Loucy (cell line): ENCODE data around the gene JAG1.

Experiments
- H2AFZ ChIP-seq: fragments of 200-600 bp; sonication (generic); 2 replicates; pipeline ENCODE4 v1.6.0; 2016; ENCODE audit warnings: antibody characterized with exemption, mild to moderate bottlenecking, low read length, moderate library complexity
- H3F3A ChIP-seq: fragments of 200-600 bp; 2 replicates; pipeline ENCODE4 v1.6.0; 2016; ENCODE audit warnings: antibody characterized with exemption, low read depth, mild to moderate bottlenecking
- H3K27me3 ChIP-seq: fragments of 200-600 bp; sonication (generic); 2 replicates; pipeline ENCODE4 v1.6.1; 2014; ENCODE audit warnings: low read length, mild to moderate bottlenecking; ENCODE audit not compliant: insufficient read depth, poor library complexity, severe bottlenecking
- H3K36me3 ChIP-seq: fragments of 200-600 bp; sonication (generic); 2 replicates; pipeline ENCODE4 v1.6.1; 2016; ENCODE audit warnings: low read length; ENCODE audit not compliant: insufficient read depth
- H3K4me1 ChIP-seq: fragments of 200-600 bp; sonication (generic); 2 replicates; pipeline ENCODE4 v1.5.1; 2014; ENCODE audit warnings: low read length, mild to moderate bottlenecking; ENCODE audit not compliant: insufficient read depth, poor library complexity, severe bottlenecking
- H3K4me2 ChIP-seq: fragments of 200-600 bp; sonication (generic); 2 replicates; pipeline ENCODE4 v1.6.0; 2014; ENCODE audit warnings: antibody characterized with exemption, low read length, low read depth, mild to moderate bottlenecking; ENCODE audit not compliant: poor library complexity, severe bottlenecking
- H3K4me3 ChIP-seq: fragments of 200-600 bp; sonication (generic); 2 replicates; pipeline ENCODE4 v1.5.1; 2014; ENCODE audit warnings: low read length, mild to moderate bottlenecking, mixed read lengths; ENCODE audit not compliant: poor library complexity, severe bottlenecking
- H3K79me2 ChIP-seq: fragments of 200-600 bp; sonication (generic); 2 replicates; pipeline ENCODE4 v1.6.1; 2014; ENCODE audit warnings: low read length; ENCODE audit not compliant: insufficient read depth
- H3K9ac ChIP-seq: fragments of 200-600 bp; sonication (generic); 2 replicates; pipeline ENCODE4 v1.6.0; 2014; ENCODE audit warnings: mild to moderate bottlenecking, low read depth, low read length, moderate library complexity; ENCODE audit not compliant: poor library complexity, severe bottlenecking
- H3K9me2 ChIP-seq: fragments of 200-600 bp; sonication (generic); replicated peaks from 2 replicates; pipeline ENCODE4 v1.6.1; 2016; ENCODE audit warnings: low read depth, low read length, mixed read lengths
- H3K9me3 ChIP-seq: fragments of 200-600 bp; sonication (generic); 2 replicates; pipeline ENCODE4 v1.6.1; 2014; ENCODE audit warnings: mild to moderate bottlenecking, antibody characterized with exemption, low read length, low read depth; ENCODE audit not compliant: insufficient read depth
- H4K20me1 ChIP-seq: fragments of 200-600 bp; sonication (generic); 2 replicates; pipeline ENCODE4 v1.6.0; 2014; ENCODE audit warnings: antibody characterized with exemption, low read length, mild to moderate bottlenecking; ENCODE audit not compliant: insufficient read depth, poor library complexity, severe bottlenecking
- EZH2phosphoT487 ChIP-seq: fragments of 200-600 bp; IDR thresholded peaks from 2 replicates; pipeline ENCODE4 v1.6.1; 2018; ENCODE audit warnings: antibody characterized with exemption, mild to moderate bottlenecking, moderate library complexity, borderline replicate concordance
- TF ChIP-seq, protein P1 (sequence below): fragments of 200-600 bp; sonication (generic); conservative IDR thresholded peaks from 2 replicates; pipeline ENCODE4 v1.5.1; 2014; ENCODE audit warnings: mild to moderate bottlenecking, antibody characterized with exemption, low read length

JAG1 gene

DNA sequence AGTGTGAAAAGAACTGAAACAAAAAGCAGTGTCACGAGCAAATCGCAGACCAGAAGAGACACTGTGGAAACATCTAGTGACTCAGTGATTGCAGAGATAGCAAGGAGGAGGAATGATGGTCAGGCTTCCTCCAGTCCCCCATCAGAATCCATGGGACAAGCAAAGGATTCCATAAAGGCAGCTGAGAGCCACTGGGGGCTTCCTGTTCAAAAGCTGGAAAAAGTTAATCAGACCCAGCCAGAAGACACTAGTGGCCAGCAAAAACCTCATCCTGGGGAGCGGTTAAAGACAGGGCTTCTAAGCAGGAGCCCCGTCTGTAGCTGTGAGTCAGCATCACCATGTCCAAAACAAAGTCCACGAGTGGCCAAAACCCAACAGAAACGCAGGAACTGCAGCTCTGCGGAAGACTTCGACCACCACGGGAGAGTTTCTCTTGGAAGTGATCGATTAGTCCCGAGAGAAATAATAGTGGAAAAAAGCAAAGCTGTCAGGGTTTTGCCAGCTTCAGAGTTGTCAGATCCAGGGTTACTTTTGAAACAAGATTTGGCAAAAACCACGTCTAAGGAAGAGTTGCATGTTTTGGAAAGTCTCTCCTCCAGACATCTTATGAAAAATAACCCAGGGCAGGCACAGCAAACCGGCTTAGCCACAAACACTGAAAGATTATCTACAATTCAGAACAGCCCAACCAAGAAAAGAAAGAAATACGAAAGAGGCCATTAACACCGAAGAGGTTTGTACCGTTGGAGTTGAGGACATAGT, 51.0 kb downstream of the JAG1 start:
- H3K9me3 ChIP-seq: no peaks in the 10 kb centered on the region
- H3K27me3 ChIP-seq: no peaks in the 10 kb centered on the region
- H3F3A ChIP-seq: no peaks in the 10 kb centered on the region
- H2AFZ ChIP-seq: no peak overlapping the region
- no peaks in the 10 kb centered on the region for H3K79me2 ChIP-seq
- H4K20me1 ChIP-seq: no peaks in the 10 kb centered on the region
- H3K4me1 ChIP-seq: no peaks in the 10 kb centered on the region
- no peaks in the 10 kb centered on the region for H3K9me2 ChIP-seq
- no peak overlapping the region for H3K4me2 ChIP-seq
- no peak overlapping the region for H3K4me3 ChIP-seq
- no peaks in the 10 kb centered on the region for H3K36me3 ChIP-seq
- TF ChIP-seq, protein P1, sequence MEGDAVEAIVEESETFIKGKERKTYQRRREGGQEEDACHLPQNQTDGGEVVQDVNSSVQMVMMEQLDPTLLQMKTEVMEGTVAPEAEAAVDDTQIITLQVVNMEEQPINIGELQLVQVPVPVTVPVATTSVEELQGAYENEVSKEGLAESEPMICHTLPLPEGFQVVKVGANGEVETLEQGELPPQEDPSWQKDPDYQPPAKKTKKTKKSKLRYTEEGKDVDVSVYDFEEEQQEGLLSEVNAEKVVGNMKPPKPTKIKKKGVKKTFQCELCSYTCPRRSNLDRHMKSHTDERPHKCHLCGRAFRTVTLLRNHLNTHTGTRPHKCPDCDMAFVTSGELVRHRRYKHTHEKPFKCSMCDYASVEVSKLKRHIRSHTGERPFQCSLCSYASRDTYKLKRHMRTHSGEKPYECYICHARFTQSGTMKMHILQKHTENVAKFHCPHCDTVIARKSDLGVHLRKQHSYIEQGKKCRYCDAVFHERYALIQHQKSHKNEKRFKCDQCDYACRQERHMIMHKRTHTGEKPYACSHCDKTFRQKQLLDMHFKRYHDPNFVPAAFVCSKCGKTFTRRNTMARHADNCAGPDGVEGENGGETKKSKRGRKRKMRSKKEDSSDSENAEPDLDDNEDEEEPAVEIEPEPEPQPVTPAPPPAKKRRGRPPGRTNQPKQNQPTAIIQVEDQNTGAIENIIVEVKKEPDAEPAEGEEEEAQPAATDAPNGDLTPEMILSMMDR: no peak
- no peak for TF ChIP-seq EZH2phosphoT487
- H3K9ac ChIP-seq: no peak overlapping the region

DNA sequence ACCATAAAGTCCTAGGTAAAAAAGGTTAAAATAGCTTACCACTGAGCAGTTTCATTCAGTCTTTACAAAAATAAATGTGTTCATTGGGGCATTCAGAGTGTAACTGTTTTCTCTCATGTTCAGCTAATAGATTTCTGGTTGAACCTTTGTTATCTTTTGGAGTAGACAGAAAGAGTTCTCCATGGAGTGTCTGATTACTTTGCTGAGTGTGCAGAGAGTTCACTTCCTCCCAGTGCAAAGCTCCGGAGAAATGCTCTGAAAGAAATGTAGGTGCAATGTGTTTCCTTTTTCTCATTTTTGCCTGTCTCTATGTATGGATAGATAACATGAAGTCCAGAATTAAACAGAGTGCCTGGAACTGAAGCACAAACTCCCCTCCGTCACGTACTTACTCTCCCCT, 52.6 kb downstream of the JAG1 start:
- no peak for TF ChIP-seq EZH2phosphoT487
- TF ChIP-seq, protein P1: no peak

DNA sequence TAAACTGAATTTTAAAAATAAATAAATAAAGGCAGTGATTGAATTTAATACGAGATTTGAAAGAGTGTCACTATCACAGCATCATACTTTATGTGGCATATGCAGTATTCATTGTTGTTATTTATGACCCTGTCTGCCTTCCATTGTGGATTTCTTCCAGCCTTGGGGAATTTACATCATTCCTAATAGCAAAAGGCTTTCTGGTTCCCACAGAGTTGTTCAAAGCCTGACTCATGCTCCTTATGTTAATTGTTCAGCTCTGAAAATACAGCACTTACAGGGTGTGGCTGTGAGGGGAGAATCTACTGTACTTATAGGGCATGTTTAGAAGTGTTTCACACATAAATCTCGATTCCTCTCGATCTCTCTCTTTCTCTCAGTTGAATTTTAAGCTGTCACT, 54.4 kb downstream of the JAG1 start:
- Histone ChIP-seq H3K4me3 (no peak overlapping the region), H2AFZ (no peak overlapping the region), H3K9me2 (no peaks in the 10 kb centered on the region), H3K9me3 (no peaks in the 10 kb centered on the region), H3F3A (no peaks in the 10 kb centered on the region), H4K20me1 (no peaks in the 10 kb centered on the region), H3K36me3 (no peaks in the 10 kb centered on the region), H3K79me2 (no peaks in the 10 kb centered on the region), H3K27me3 (no peaks in the 10 kb centered on the region), H3K4me1 (no peaks in the 10 kb centered on the region), H3K4me2 (no peak overlapping the region), H3K9ac (no peak overlapping the region)
- TF ChIP-seq EZH2phosphoT487: no peak

More for the DNA sequence above, 52.6 kb downstream of the JAG1 start:
- Histone ChIP-seq H3K4me2 (no peak overlapping the region), H4K20me1 (no peaks in the 10 kb centered on the region), H3K9me3 (no peaks in the 10 kb centered on the region), H3K36me3 (no peaks in the 10 kb centered on the region), H3K9ac (no peak overlapping the region), H3K9me2 (no peaks in the 10 kb centered on the region), H3K27me3 (no peaks in the 10 kb centered on the region), H3F3A (no peaks in the 10 kb centered on the region), H2AFZ (no peak overlapping the region), H3K4me3 (no peak overlapping the region), H3K4me1 (no peaks in the 10 kb centered on the region), H3K79me2 (no peaks in the 10 kb centered on the region)
